Caki2 (cell line): Measurements from ENCODE around the gene C19orf38. TPM values are rescaled to one million over a fixed set of nuclear protein-coding genes. Genes with fewer than 3 reads are reported as not detected.

ENCODE experiments used
- DNase-seq: peaks from one replicate; pipeline ENCODE4 v3.0.0-alpha.2; 2015; ENCODE audit warnings: low read depth
- in situ Hi-C: cut with HindIII; loops from 2 replicates; pipeline ENCODE4 v1.10.0; 2016; ENCODE audit warnings: low sequenced_read_pairs, low pct_unique_long_range_greater_than_20kb, mixed read lengths
- total RNA-seq: library from RNA; depleted of rRNA; stranded (reverse); fragments of >200 nt; shearing (Covaris generic); gene quantifications from 2 replicates; pipeline ENCODE4 v1.2.3, GENCODE V29; 2014; ENCODE audit warnings: low replicate concordance

The C19orf38 gene
- total RNA-seq, 1 experiment from 2014 or later: 3.3 TPM

DNA sequence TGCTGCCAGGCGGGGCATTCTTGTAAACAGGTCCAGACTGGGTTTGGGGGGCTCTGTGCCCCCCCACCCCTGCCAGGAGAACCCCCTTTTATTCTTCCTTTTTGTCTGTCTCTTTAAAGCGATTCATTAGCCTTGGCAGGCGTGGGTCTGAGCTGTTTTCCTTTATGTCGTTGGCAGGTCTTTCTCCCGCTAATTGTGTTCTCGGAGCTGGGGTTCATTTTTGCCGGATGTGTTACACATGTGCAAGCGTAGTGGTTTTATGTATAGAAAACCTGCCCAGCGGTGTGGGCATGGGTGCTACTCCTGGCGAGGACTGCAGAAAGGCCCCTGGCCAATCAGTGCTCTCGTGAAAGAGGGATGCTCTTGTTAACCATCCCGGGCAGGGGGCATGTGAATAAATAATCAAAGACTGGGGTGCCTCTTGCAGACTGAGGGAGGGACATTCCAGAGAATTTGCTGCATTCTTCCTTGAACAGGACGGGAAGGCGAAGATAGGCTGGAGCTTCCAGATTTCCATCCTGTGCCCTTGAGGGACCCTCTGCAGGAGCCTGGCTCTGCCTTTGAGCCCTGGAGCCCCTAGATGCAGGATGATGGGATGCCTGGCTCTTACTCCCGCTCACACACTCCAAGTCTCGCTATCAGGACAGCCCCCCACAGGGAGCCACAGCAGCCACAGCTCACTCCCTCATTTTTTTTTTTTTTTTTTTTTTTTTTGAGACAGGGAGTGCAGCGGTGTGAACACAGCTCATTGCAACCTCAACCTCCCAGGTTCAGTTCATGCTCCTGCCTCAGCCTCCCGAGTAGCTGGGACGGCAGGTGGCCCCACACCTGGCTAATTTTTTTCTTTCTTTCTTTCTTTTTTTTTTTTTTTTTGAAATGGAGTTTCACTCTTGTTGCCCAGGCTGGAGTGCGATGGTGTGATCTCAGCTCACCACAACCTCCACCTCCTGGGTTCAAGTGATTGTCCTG, 37.3 kb downstream of the C19orf38 start:
- DNase-seq: no peak
- in situ Hi-C loops: no loop called here

DNA sequence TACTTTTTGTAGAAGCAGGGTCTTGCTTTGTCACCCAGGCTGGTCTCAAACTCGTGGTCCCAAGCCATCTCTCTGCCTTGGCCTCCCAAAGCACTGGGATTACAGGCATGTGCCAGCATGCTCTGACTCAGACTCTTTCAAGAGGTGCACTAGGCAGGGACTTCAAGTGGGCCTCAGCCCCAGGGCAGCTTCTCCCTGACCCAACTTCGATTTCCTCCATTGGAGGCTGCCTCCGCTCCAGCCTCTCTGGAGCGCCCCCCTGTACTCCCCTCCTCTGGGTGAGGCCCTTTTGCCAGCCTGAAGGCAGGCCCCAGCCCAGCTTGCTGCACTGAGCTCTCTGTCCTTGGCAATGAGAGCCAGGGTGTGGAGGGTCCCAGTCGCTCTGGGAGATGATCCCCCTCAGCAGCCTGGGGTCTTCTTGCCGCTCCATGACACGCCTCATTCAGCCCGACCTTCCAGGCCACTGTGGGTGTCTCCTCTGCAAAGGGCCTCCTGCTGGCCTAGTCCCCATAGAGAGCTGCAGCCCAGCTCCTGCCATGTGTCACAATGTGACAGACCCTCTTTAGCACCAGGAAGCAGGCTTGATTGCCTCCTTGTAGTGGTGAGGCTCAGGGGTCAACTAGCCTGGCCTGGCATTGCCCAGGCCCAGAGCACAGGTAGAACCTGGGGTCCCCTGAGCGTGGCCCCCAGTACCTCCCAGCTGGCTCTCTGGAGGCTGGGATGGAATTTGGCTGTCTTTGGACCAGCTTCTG, 39.6 kb downstream of the C19orf38 start:
- DNase-seq: no peak
- in situ Hi-C loops: no loop called here

DNA sequence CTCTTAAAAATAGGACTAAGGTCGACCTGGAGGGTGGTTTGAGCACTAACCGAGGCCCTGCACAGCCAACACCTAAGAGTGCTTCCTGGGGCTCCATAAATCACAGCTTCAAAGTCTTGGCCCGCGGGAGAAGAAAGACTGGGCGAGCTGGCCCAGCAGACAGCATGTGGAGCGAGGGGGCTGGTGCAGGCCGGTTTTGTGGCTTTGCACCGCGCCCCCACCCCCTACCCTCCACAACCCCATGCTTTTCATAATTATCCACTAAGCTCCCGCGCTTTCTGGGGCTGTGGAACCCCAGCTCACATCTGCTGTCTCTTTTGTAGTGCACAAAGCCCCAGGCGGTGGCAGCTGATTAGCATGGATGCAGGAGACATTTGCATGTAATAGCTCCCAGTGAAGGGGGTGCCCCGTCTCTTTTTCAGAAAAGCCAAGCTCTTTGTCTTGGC, 40.2 kb downstream of the C19orf38 start:
- DNase-seq: no peak
- in situ Hi-C loops: no loop called here

DNA sequence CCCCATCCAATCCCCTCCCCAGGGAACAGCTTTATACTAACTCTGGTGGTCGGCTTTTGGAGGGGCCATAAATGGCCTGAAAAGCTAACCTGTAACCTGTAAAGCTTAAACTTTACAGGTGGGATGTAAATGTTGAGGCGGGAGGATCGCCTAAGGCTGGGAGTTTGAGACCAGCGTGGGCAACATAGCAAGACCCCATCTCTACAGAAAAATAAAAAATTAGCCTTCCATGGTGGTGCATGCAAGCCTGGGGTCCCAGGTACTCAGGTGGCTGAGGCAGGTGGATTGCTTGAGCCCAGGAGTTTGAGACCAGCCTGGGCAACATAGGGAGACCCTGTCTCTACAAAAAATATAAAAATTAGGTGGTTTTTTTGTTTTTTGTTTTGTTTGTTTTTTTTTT, 41.7 kb downstream of the C19orf38 start:
- DNase-seq: no peak
- in situ Hi-C loops: no loop called here

DNA sequence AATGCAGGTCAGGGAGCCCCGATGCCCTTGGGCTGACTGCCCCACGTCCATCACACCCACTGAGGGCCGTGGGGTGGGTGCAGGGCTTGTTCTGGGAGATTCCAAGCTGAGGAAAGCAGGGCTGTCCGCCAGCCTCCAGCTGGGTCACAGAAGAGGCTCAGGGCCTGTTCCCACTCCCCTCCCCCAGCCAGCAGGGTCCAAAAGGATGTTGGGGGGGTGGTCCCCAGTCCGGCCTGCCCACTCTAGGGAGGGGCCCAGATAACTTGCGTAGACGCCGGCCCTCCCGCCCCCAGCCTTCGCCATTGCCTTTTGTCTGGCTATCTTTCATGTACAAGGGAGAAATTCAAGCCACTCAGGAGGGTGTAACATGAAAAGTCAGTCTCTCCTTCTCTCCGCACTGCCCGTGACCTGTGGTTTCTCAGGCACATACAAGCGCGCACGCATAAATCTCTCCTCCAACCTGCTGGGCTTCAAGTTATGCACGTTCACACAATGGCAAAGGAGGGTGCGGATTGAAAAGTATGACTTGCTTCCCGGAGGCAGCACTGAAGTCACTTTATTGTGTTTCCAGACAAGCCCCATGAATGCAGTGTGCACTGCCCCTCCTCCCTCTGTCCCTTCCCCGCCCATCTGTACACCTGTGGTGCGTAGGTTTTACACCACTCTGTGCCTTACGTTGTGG, 43.3 kb downstream of the C19orf38 start:
- in situ Hi-C loops: no loop called here
- DNase-seq: no peak

DNA sequence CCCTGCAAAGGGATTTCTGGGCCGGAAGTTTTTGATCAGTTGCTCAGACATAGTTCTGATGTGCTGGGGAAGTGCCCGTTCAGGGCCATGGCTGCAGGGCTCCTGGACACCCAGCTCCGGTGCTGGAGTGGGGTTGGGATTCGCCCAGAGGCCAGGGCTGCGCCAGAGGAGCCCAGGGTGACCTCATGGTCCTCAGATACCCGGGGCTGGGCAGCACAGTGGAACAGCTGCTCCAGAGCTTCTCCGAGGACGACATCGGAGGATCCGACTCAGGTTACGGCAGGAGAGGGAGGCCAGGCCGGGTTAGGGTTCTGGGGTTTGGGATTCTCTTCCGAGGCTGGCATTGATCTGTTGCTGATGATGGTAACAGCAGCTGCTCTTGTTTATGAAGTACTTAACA, 44.0 kb downstream of the C19orf38 start:
- in situ Hi-C loops: no loop called here
- DNase-seq: no peak

DNA sequence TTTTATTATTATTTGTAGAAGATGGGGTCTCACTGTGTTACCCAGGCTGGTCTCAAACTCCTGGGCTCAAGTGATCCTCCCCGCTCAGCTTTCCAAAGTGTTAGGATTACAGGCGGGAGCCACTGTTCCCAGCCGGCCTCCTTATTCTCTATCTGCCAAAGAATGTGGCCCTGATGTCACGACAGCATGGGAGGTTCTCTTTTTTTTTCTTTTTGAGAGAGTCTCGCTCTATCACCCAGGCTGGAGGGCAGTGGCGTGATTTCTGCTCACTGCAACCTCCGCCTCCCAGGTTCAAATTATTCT, 46.6 kb downstream of the C19orf38 start:
- in situ Hi-C loops: no loop called here

DNA sequence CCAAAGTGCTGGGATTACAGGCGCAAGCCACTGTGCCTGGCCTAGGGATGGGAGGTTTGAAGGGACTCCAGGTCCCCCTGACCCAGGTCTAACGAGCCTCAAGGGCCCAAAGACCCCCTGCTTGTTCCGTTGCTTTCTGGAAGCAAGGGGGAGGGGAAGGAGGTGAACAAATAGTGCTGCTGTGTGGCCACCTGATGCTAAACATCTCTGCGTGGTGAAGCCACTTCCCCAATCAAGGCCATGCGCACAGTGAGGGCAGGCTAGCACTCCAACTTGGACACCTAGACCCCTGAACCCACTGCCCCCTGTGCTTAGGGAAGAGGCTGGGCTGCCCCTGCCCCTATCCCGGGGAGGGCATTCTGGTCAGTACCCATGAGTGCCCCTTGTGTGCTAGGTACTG, 47.1 kb downstream of the C19orf38 start:
- DNase-seq: no peak
- in situ Hi-C loops: no loop called here

More for the DNA sequence above, 46.6 kb downstream of the C19orf38 start:
- DNase-seq: no peak

DNA sequence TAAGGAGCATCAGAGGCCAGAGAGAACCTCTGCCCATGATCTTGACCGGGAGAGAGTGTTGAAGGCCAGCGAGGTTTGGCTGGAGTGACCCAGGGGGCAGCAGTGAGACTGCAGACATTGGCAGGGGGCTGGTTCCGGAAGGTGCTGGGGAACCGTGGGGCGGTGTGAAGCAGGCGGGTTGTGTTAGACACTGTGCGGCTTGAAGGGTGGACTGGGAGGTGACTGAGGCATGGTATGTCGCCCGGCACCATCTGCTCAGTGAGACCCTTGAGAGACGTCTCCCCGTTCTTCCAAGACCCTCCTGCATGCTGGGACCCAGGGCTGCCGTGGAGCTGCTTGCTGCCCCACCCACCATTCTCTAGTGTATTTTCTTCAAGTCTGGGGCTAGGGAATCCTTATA, 47.7 kb downstream of the C19orf38 start:
- DNase-seq: no peak
- in situ Hi-C loops: no loop called here

DNA sequence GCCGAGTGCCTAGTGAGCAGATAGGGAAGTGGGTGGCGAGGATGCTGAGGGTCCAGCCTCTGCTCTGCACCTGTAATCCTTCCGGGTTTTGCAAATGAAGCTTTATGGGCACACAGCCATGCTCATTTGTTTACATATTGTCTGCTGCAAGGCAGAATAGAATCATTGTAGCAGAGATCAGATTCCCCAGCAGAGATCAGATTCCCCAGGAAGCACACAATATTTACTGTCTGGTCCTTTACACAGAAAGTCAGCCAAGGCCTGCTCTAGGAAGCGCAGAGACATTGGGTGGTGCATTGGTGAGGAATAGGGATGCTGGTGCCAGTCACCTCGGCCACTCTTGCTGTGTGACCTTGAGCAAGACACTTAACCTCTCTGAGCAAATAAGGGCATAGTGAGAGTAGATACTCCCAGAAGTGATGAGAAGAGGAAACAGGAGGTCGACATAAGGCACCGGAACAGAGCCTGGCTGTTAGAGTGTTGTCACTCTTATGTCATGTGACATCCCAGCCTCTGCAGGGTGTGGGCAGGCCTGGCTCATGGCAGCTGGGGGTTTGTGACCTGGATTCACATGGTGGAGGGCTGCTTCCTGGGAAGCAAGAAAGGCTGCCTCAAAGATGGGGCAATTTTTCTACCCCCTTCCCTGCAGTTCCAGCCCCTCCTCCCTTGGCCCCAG, 48.8 kb downstream of the C19orf38 start:
- no peak for DNase-seq
- in situ Hi-C loops: no loop called here

DNA sequence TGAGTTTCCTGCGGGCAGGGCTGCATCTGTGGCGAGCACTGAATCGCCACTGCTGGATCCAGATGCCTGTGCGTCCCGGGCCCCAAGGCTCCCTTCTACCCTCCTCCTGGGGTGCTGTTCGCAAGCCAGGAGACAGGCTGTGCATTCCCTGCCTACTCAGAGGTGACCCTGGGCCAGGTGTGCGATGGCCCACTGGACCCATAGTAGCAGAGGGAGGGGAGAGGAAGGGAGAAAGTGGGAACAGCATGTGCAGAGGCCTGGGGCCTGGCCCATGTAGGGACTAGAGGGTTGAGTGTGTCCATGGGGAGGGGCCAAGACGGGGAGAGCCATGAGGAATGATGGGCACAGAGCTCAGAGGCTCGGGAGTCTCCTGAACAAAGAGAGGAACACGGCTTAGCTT, 50.4 kb downstream of the C19orf38 start:
- in situ Hi-C loops: no loop called here

DNA sequence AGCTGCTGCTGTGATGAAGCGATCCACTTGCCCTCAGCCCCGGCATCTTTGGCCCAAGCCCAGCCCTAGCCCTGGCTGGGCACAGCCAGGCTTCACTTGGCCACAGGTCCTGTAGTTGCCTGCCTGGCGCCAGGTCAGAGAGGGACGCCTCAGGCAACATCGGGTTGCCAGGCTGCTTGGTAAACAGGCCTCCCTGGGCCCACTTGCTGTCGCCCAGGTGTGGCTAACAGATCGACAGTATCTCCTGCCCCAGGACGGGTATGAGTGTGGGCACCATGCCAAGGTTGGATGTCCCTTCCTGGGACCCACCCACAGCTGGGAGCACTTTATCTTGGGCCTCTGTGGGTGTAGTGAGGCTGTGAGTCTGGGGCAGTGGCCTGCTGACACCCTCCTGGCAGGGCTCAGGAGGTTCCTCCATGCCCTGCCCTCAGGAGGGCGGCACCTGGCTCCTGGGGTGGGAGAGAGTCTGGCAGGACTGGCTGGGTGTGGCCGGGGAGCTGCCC, 51.0 kb downstream of the C19orf38 start:
- in situ Hi-C loops: no loop called here
- no peak for DNase-seq

More for the DNA sequence above, 50.4 kb downstream of the C19orf38 start:
- no peak for DNase-seq

DNA sequence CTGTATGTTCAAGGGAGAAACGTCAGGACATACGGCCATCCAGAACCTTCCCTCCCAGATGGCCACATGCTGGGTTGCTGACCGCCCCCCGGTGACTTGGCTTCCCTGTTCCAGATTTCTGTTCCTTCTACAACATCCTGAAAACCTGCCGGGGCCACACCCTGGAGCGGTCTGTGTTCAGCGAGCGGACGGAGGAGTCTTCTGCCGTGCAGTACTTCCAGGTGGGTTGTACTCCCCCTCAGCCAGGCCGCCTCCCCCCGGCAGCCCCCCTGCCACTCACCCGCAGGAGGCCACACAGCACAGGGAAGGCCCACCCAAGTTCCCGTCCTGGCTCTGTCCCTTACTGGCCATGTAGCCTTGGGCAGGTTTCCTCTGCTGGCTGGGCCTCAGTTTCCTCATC, 59.7 kb downstream of the C19orf38 start:
- in situ Hi-C loops: no loop called here
- no peak for DNase-seq

DNA sequence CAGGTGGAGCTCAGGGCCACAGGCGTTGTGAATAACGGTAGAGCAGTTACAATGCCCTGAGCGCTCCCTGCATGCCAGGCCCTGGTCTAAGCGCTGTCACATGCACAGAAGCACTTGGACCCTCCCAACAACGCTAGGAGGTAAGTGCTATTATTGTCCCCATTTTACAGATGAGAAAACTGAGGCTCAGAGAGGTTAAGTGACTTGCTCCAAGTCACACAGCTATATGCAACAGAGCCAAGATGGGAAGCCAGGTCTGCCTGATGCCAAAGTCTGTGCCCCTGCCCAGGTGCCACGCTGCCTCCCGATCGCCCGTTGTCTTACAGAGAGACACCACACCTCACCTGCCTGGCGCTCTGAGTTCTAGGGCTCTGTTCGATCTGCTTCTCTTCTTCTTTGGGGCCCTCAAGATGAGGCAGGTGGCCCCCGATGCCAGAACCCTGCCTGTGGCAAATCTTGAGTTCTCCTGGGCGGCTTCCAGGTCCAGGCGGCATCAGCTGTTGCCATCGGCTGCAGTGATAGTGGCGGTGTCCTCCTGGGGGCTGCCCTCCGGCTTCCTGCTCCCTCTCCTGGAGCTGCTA, 60.3 kb downstream of the C19orf38 start:
- in situ Hi-C loops: no loop called here
- no peak for DNase-seq

DNA sequence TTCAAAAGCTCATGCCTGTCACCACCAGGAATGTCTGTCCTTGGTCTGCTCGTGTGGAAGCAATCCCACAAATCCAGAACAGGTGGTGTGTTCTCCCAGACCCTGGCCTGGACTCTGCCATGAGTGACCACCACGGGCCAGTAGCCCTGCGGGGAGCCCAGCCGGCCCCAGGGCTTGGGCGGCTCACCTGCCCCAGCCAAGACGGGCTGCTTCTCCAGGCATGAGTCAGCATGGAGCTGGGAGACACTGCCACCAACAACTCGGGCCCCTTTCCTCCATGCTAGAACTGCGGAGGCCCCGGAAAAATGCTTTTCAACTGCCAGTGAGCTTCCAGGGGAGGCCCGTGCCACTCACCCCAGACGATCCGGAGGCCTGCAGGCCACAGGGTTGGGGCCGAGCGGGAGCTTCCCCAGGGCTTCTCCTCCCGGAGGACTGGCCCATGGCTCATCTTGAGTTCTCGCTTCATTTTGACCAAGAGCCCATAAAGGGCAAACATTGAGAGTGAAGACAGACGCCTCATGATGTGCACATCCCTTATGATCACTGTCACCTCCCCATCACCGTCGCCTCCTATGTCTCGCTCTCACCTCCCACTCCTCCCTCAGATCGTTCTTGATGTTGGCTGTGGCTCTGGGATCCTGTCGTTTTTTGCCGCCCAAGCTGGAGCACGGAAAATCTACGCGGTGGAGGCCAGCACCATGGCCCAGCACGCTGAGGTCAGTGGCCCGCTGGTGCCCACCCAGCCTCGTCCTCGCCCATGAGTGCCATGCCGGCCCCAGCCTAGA, 63.6 kb downstream of the C19orf38 start:
- in situ Hi-C loops: no loop called here
- DNase-seq: no peak

DNA sequence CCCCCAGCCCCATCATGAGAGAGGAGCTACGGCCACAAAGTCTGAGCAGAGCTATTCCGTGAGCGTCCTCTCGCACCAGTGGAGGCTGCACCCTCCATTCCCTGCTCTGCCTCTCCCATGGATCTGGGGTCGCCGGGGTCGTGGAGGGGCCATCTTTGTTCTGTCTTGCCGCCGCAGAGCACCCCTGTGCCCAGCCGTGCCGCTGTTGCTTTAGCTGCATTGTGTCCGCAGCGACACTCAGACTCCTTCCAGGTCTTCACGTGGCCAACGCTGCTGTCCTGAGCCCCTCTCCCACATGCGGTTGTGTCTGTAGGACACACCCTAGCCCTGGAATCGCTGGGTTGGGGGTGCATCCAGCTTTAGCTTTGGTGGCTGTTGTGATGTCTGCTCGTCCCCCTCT, 64.4 kb downstream of the C19orf38 start:
- in situ Hi-C loops: no loop called here
- DNase-seq: no peak

DNA sequence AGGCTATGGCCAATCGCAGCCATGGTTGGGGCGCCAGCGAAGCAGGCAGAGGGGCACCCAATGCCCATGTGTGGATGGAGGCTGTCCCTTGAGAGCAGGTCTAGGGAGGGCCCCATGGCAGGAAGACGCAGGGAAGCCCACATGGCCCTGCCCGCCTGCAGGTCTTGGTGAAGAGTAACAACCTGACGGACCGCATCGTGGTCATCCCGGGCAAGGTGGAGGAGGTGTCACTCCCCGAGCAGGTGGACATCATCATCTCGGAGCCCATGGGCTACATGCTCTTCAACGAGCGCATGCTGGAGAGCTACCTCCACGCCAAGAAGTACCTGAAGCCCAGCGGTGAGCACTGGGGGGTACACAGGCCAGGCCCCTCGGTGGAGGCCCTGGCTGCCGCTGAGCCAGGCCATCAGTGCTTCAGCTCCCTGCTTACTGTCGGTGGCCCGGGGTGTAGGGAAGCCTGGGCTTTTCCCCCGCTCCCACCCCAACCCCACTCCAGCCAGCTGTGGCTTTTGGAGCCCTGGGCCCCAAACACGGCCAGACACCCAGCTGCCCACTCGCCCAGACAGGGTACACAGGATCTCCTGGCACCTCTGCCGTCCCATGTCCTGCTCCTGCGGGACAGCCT, 65.6 kb downstream of the C19orf38 start:
- in situ Hi-C loops: no loop called here
- no peak for DNase-seq
